Measurements from ENCODE around the gene KLHL6. TPM values are rescaled to one million over a fixed set of nuclear protein-coding genes. Genes with fewer than 3 reads are reported as not detected.

Gene KLHL6
- total and polyA plus RNA-seq, 10 of the 15 experiments (the other 5 are each of a cell fraction or from before 2014, with no cell fraction given) = 4.0 to 91.8 (median 24.4) TPM

GRCh38 chr3:183540501-183541234, 14.8 kb downstream of the KLHL6 start (continued):
- TF ChIP-seq CHD2 (IDR thresholded peaks at IDR 0.05; ENCODE audit: borderline replicate concordance, low read depth, low read length) (peak; percentile 58; the same call in 1 of the 2 replicates), NR2C1 (IDR thresholded peaks at IDR 0.05) (no peak), MTA3 (IDR thresholded peaks at IDR 0.05; ENCODE audit: borderline replicate concordance, low read length) (no peak), ZZZ3 (IDR thresholded peaks at IDR 0.05; ENCODE audit: control insufficient read depth, insufficient read length, low read depth) (no peak), IKZF1 (conservative IDR thresholded peaks at IDR 0.05) (peak; percentile 97), SP1 (IDR thresholded peaks at IDR 0.05; ENCODE audit: low read depth, low read length) (peak; percentile 14), TARDBP (IDR thresholded peaks at IDR 0.05; ENCODE audit: borderline replicate concordance) (no peak), SMAD1 (IDR thresholded peaks at IDR 0.05; ENCODE audit: low read depth, partially characterized antibody) (no peak), SUPT20H (IDR thresholded peaks at IDR 0.05; ENCODE audit: borderline replicate concordance, control insufficient read depth, low read depth, low read length) (no peak), PRDM15 (CRISPR knock-in tag; IDR thresholded peaks at IDR 0.05) (no peak), ZNF24 (IDR thresholded peaks at IDR 0.05) (no peak), EED (IDR thresholded peaks at IDR 0.05; ENCODE audit: low read depth) (peak; percentile 90), CEBPZ (IDR thresholded peaks at IDR 0.05; ENCODE audit: low read depth, low read length) (no peak), CREM (IDR thresholded peaks at IDR 0.05; ENCODE audit: low read depth) (peak; percentile 38; the same call in 1 of the 2 replicates), SMARCA5 (IDR thresholded peaks at IDR 0.05) (peak; percentile 79; the same call in 1 of the 2 replicates), E4F1 (IDR thresholded peaks at IDR 0.05; ENCODE audit: borderline replicate concordance, partially characterized antibody) (no peak), ATF3 (IDR thresholded peaks at IDR 0.05; ENCODE audit: borderline replicate concordance, extremely low read depth, low read depth, low read length) (no peak), LARP7 (IDR thresholded peaks at IDR 0.05) (no peak), TAF1 (IDR thresholded peaks at IDR 0.05; ENCODE audit: borderline replicate concordance, low read depth, low read length) (no peak), PAX8 (IDR thresholded peaks at IDR 0.05) (no peak), STAT1 (conservative IDR thresholded peaks at IDR 0.05) (no peak)
